NCI-H82 treated with DMSO at 0.1 percent for 48 hours (cell line): ENCODE results near the gene XRCC3.

ENCODE experiments used
- DNase-seq: peaks from one replicate; lab custom pipeline; 2025; ENCODE audit not compliant: unreplicated experiment; lab: John Stamatoyannopoulos, UW

XRCC3 gene

GRCh38 chr14:103738701-103739451 is 23.6 kb upstream of the XRCC3 start:
- DNase-seq: no peak

GRCh38 chr14:103738166-103738565 is 22.9 kb upstream of the XRCC3 start:
- DNase-seq: no peak

- no peak for DNase-seq
Measured at GRCh38 chr14:103737432-103738045, 22.3 kb upstream of the XRCC3 start.

DNA sequence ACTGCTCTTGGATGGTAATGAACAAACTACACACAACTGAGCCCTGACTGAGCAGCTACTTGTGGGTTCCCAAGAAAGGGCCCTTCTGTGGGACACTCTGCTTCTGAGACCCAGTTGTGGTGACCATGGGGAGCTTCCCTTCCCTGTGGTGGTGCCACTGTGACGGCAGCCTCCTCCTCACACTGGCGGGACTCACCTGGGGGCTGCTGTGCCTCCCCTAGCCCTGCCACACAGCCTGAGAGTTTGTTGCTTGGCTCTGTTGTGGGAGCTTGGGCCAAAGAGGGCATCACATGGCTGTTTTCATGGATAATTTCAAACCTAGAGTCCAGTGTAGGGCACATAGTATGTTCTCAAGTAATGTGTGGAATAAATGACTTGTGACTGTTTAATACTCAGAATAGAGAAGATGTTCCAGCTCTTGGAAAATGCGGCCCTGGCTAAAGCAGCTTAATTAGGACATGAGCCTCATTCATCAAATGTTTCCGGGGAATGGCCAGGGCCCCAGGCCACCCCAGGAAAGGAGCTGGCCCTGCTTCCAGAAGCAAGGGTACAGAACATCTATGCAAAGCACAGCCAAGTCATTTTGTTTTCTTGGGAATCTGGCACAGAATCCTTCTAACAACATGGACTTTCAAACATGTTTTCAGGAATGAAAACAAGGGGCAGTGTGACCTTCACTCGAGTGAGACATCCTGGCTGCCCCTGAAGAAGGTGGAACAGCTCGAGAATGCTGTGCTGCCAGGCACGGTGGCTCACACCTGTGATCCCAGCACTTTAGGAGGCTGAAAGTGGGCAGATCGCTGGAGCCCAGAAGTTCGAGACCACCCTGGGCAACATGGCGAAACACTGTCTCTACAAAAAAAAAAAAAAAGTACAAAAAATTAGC is 21.5 kb upstream of the XRCC3 start:
- DNase-seq: no peak

DNA sequence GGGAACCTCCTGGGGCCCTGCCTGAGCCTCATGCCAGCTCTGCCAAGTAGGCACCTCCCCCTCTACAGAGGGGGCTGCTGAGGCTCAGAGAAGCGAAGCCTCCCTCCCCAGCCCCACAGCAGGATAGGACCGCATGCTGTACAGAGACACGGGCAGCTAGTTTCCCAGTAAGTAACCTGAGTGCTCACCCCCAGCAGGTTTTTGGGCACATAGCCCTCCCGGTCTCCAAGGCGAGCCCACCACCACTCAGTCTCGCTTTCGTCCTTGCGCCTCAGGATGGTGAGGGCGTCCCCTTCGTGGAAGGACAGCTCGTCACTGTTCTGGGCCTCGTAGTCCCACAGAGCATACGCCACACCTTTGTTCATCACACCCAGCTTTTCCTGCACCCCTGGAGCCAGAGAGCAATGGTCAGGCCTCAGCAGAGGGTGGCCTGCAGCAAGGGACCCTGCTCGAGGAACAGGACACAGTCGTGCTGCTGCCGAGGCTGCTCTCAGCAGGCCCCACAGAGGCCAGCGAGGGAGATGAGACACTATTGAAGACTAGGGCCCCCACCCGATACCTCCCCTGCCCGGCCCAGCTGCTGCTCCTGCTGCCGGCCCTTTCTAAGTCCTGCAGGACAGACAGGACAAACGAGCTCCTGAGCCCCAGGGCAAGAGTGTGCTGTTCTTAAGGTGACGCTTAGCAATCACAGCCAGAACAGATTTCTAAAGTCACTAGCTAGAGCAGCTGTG is 20.7 kb upstream of the XRCC3 start:
- DNase-seq: no peak

DNA sequence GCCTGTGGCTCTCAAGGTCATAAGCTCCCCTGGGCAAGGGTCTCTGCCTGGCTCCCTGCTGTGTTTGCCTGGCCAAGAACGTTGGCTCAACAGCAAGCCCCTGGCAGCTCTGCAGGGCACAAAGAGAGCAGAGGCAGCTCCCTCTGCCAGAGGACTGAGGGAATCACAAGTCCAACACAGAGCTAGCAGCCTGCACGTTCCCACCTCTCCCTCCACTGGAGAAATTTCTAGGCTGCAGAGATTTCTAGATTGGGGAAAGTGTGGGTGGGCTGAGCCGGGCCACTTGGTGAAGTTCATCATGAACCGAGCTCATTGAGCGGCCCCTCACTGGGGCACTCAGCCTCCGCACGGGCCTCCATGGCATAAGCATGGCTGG is 20.2 kb upstream of the XRCC3 start:
- no peak for DNase-seq

- DNase-seq: no peak
Measured at GRCh38 chr14:103735022-103735421, 19.8 kb upstream of the XRCC3 start.

DNA sequence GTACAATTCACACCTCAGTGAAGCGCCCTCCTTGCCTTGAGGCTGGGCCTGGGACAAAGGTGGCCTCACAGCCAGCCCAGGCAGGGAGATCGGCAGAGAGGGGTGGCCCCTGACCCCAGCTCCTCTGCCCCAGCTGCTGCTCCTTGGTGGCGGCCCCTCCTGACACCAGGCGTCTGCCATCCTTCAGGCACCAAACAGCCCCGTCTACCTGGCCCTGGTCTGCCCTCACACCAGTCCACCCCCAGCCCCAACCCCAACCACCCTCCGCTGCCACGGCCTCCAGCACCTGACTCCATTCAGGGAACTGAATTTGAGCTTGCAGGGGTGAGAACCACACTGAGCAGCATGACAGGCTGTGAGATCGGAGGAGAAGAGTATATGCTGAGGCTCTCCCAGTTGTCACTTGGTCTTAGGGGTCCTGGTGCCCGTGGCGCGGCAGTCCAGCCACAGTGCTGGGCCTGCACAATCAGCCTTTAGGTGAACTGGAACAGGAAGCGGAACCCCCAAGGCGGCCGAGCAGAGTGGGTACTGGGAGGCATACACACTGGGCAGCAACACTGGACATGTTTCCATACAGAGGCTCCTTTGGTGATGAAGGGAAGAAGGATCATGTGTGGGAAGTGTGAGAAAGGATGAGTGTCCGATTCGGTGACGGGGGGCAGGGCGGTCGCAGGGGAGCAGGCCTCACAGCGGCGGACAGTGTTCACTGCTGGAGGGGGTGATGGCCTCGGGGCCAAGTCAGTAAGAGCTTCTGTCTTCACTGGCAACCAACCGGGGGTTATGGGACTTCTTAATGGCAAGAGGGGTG is 19.0 kb upstream of the XRCC3 start:
- no peak for DNase-seq

GRCh38 chr14:103733651-103734050 is 18.4 kb upstream of the XRCC3 start:
- no peak for DNase-seq

DNA sequence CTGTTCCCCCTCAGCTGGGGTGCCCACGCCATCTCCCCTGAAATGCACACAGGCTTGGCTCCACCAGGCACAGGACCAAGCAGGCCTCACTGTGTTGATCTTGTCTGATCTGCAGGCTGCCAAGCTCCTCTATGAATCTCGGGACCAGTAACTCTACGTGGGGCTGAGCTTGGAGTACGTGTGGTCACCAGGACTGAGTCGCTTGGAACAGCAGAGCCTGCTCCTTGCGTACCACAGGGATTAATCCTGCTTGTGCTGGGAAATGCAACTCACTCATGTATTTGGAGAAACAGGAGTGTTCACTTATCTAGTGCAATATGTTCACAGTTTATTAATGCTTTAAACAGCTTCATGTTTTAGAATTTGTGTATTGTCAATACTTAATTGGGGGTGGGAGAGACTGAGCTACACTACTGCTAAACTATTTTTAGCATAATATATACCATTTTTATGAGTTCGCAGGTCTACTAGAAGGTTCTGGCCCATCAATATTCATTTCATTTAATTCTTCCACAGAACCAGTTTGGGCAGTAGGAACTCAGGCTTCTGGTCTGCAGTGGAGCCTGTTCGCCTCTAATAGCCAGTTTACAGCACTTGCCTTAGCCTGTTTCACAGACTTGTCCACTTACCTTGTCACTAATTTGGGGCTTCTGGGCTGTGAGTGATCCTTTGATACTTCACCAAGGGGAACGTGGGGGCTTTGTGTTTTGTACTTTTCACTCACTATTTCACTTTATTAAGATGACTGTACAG is 17.8 kb upstream of the XRCC3 start:
- DNase-seq: no peak

- DNase-seq: no peak
Measured at GRCh38 chr14:103731916-103732867, 16.9 kb upstream of the XRCC3 start.

DNA sequence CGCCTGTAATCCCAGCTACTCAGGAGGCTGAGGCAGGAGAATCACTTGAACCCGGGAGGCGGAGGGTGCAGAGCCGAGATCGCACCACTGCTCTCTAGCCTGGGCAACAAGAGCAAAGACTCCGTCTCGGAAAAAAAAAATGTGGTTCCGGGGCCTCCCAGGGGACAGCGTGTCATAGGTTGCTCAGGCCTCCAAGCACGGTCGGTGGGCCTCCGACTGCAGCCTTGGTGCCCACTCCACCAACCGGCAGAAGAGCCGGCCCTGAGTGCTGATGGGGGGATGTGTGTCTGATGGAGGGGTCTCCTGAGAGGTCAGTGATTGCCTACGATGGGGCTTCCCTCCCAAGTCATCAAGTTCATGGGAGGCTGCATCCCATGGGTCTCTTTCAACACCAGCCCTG is 16.2 kb upstream of the XRCC3 start:
- no peak for DNase-seq

- no peak for DNase-seq
Measured at GRCh38 chr14:103730490-103731035, 15.3 kb upstream of the XRCC3 start.

DNA sequence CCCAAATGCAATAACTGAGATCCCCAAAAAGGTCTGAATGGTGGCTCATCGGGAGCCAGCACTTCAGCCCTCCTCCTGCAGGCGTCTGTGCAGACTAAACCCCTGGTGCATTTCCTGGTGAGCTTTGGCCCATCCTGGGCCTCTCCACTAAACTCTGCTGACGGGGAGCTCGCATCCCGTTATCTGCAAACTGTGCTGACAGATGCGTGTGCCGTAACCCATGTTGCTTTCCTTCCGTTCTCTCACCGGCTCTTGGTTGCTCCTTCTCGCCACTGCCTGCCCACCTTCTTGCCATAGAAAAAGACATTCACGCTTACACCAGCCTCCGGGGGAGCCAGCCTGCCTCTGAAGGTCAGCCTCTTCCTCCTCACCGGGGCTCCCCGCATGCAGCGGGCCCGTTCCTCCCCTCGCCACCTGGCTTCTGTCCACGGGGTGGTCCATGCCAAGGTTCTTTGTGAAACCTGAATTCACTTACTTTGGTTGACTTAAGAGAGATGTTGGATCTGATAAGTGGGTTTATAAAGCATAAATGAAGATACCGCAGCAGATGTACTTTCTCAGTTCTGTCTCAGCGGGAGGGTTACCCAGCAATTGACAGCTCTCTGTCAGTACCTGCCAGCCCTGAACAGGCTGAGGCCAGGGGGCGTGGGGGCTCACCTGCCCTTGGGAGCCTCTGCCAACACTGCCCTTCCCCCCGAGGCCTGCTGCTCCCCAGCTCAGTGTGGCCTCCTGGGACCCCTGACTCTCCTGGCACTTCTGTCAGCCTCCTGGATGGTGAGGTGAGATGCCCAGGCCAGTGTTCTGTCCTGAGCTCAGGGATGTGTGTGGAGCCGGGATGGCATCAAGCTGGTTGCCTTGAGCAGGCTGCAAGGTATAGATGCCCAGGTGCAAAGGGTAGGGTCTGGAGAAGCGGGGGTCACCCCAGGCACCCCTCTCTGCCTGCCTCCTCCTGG is 14.5 kb upstream of the XRCC3 start:
- DNase-seq: no peak

- no peak for DNase-seq
Measured at GRCh38 chr14:103728721-103729120, 13.5 kb upstream of the XRCC3 start.

GRCh38 chr14:103728141-103728540 is 12.9 kb upstream of the XRCC3 start:
- DNase-seq: no peak

DNA sequence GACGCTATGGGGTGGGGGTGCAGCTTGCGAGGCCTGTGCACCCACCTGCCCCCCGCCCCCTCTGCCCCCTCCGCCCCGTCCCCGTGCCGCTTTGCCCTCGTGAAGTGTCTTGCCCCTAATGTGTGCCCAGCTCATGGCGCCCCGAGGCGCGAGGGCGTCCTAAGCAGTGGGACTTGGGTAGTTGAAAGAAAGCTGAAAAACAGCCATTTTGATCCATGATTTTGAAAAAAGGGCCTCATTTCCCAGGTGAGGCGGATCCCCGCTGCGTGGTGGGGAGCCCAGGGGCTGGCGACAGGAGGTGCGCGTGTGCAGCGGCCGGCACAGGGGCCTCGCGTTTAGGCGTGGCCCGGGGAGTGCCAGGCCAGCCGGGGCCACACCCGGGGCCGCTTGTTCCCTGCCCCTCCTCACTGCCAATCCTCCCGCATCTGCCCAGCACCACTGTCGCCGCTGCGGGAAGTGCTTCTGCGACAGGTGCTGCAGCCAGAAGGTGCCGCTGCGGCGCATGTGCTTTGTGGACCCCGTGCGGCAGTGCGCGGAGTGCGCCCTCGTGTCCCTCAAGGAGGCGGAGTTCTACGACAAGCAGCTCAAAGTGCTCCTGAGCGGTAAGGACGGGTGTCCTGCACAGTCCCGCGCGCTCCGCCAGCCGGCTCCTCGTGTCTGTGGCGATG is 12.2 kb upstream of the XRCC3 start:
- DNase-seq: no peak
